AG04449 (cell line): ENCODE data around the gene SAA4.

ENCODE experiments used
- CTCF ChIA-PET: fragments of 350-600 bp; formaldehyde crosslinking; extraction: SDS; loops from one replicate; lab custom pipeline; 2021; ENCODE audit warnings: antibody characterized with exemption; lab: Yijun Ruan, JAX
- POLR2A ChIA-PET: fragments of 400-600, 350-600 bp; formaldehyde crosslinking; extraction: SDS; loops from one replicate; lab custom pipeline; 2020; ENCODE audit warnings: antibody characterized with exemption, inconsistent platforms; lab: Yijun Ruan, JAX
- DNase-seq: peaks from one replicate; pipeline ENCODE4 v3.0.0-alpha.2; 2010; ENCODE audit warnings: low read depth, low spot score
- H3K4me3 ChIP-seq: 2 replicates; pipeline ENCODE4 v1.5.1; 2011; ENCODE audit warnings: low read depth, mild to moderate bottlenecking, control low read depth, low read length
- CTCF ChIP-seq: IDR thresholded peaks from one replicate; pipeline ENCODE4 v1.5.1; 2011; ENCODE audit warnings: mild to moderate bottlenecking, moderate library complexity, low read length, control low read depth, inconsistent platforms; ENCODE audit not compliant: insufficient read depth; ENCODE audit errors: missing control alignments

SAA4 gene

GRCh38 chr11:18236664-18237356, at the start of gene SAA4:
Gene SAA4 (minus strand): TSS chr11:18236802. CDS start chr11:18235926, 876 bp downstream.
- no peak for TF ChIP-seq CTCF
- CTCF ChIA-PET = no interaction called here
- DNase-seq = no peak
- POLR2A ChIA-PET = no interaction called here
- H3K4me3 ChIP-seq = no peak within 1 kb of the TSS

DNA sequence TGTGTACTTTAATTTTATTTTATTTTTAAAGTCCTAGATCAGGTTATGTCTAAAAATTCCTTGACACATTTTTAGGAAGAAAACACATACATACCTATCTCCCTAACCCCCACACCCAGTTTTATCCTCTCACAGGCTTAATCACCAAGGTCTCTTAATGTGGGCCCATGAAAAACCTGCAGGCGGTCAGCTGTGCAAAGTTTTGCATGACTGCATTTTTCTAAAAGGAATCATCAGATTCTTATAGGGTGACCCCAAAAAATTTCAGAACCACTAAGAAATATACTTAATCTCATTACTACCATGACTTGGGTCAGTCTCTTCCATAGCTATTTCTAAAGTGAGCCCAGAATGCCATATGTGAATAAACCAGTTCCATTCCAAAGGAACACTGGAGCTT, 49.2 kb upstream of the SAA4 start:
- no peak for TF ChIP-seq CTCF
- DNase-seq = no peak
- ChIA-PET CTCF (interaction anchor here (1.0 kb wide), 1 partner anchor 447 kb away, joined by 3 read pairs; no protein-coding TSS in a partner anchor), POLR2A (no interaction called here)
- no peak overlapping the region for H3K4me3 ChIP-seq

GRCh38 chr11:18282626-18283025, 46.0 kb upstream of the SAA4 start:
- CTCF ChIA-PET = no interaction called here

DNA sequence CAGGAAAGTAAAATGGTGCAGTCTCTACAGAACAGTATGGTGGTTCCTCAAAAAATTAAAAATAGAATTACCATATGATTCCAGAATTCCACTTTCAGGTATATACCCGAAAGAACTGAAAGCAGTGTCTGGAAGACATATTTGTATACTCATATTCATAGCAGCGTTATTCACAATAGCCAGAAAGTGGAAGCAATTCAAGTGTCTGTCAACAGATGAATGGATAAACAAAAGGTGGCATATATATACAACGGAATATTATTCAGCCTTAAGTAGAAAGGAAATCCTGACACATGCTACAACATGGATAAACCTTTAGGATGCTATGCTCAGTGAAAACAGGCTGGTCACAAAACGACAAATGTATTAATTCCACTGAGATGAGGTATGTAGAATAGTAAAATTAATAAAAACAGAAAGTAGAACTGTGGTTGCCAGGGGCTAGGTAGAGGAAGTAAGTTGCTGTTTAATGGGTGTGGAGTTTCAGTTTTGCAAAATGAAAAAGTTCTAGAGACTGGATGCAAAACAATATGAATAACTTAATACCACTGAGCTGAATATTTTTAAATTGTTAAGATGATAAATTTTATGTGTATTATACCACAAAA, 43.9 kb upstream of the SAA4 start:
- CTCF ChIA-PET = interaction anchor here (1.0 to 1.2 kb wide), 2 partner anchors 12 to 37 kb away, joined by 3 read pairs; no protein-coding TSS in a partner anchor
- no peak overlapping the region for H3K4me3 ChIP-seq
- POLR2A ChIA-PET = no interaction called here
- no peak for TF ChIP-seq CTCF
- DNase-seq = no peak

More at GRCh38 chr11:18282626-18283025, 46.0 kb upstream of the SAA4 start:
- POLR2A ChIA-PET = no interaction called here
- DNase-seq = no peak
- H3K4me3 ChIP-seq = no peak overlapping the region
- TF ChIP-seq CTCF = no peak

DNA sequence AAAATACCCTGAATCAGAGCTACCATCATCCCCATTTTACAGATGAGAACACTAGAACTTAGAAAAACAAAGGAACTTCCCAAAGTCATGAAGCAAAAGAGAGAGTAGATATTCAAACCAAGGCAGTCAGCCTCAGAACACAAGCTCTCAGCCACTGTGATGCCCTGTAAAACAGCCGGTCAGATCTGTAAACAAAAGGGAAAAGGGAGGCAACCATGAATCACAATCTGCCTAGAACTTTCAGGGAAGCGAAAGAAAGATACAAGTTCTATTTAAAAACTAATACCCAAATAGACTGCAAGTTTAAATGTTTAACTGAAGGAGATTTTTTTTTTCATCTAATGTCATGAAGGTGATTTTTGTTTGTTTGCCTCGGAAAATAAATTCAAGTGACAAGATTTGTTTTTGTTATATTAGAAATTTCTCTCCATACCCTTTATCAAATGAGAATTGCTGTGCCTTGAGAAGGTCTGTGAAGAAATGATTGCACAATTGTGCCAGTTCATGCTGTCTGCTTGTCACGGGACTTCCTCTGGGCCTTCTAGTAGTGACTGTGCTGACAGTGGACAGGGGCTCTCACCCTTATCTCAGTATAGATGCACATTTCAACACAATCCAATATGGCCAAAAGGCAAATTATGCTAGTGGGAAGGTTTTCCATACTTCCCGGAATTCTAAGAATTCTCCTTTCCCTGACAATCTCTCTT, 41.1 kb upstream of the SAA4 start:
- no peak overlapping the region for H3K4me3 ChIP-seq
- no peak for DNase-seq
- ChIA-PET CTCF (interaction anchor here (2.2 kb wide), 1 partner anchor 33 kb away, joined by 7 read pairs; no protein-coding TSS in a partner anchor), POLR2A (no interaction called here)
- no peak for TF ChIP-seq CTCF

- TF ChIP-seq CTCF = no peak
- ChIA-PET CTCF (no interaction called here), POLR2A (no interaction called here)
- no peak for DNase-seq
- H3K4me3 ChIP-seq = no peak overlapping the region
These were observed 34.6 kb upstream of the SAA4 start for GRCh38 chr11:18271206-18271605.
